Right ventricle myocardium inferior (tissue), 1 donor: Measurements from ENCODE around the gene CFAP46. TPM values are rescaled to one million over a fixed set of nuclear protein-coding genes. Genes with fewer than 3 reads are reported as not detected.
"Not testable (repeated sequence)": the region's sequence is repeated elsewhere in the genome, so short reads cannot be mapped to it uniquely, and the experiment has no call there.

Experiments used
- ATAC-seq: fragments of 200-7000 bp; cut with Tn5 transposase; one replicate; pipeline ENCODE4 v1.9.1; 2020; ENCODE audit warnings: mild to moderate bottlenecking, moderate library complexity
- DNase-seq: peaks from one replicate; pipeline ENCODE4 v3.0.0; 2021; ENCODE audit errors: missing footprints
- intact Hi-C: fragments of 100-400 bp; cut with DNase I; formaldehyde crosslinking; loops from one replicate; pipeline ENCODE4 v1.11.0; 2022
- total RNA-seq: library from RNA; stranded (reverse); fragmentation: NEBNext Ultra II Directional; extraction: Animal tissue kit (Norgen Biotek cat#: 25700); gene quantifications from one replicate; pipeline ENCODE4 v1.2.1, GENCODE V29; 2021
- donor health status: DM: no; HTN: yes; CAD: no; lungs with severe emphysema.

Gene CFAP46
- total RNA-seq, 1 donor from 2014 or later: 0.57 TPM

- no peak for ATAC-seq
- intact Hi-C loops: loop anchor here (10.0 kb wide), 1 partner anchor 131 kb away; no protein-coding TSS in a partner anchor
- no peak for DNase-seq
These were observed 156.5 kb downstream of the CFAP46 start, which contains the start of gene NKX6-2 for GRCh38 chr10:132785723-132786475. Gene NKX6-2, minus strand, starts transcription at chr10:132786147. Its CDS starts 199 bp downstream, at chr10:132785948.

GRCh38 chr10:132784866-132785722, 157.3 kb downstream of the CFAP46 start:
- no peak for ATAC-seq
- intact Hi-C loops: loop anchor here (10.0 kb wide), 1 partner anchor 130 kb away; no protein-coding TSS in a partner anchor
- DNase-seq: no peak

GRCh38 chr10:132783940-132784865, 158.2 kb downstream of the CFAP46 start:
- ATAC-seq (no peak), DNase-seq (no peak)
- intact Hi-C loops: loop anchor here (10.0 kb wide), 1 partner anchor 129 kb away; no protein-coding TSS in a partner anchor

- DNase-seq (no peak), ATAC-seq (no peak)
- intact Hi-C loops: loop anchor here (10.0 kb wide), 1 partner anchor 129 kb away; no protein-coding TSS in a partner anchor
These were observed 159.0 kb downstream of the CFAP46 start for GRCh38 chr10:132783165-132783939.

- DNase-seq: no peak
- intact Hi-C loops: loop anchor here (10.0 kb wide), 1 partner anchor 127 kb away; no protein-coding TSS in a partner anchor
- ATAC-seq: no peak
These were observed 160.8 kb downstream of the CFAP46 start for GRCh38 chr10:132781556-132781955.

GRCh38 chr10:132780356-132780755, 162.0 kb downstream of the CFAP46 start:
- DNase-seq: no peak
- intact Hi-C loops: loop anchor here (10.0 kb wide), 1 partner anchor 126 kb away; no protein-coding TSS in a partner anchor
- no peak for ATAC-seq

- intact Hi-C loops: loop anchor here (10.0 kb wide), 1 partner anchor 125 kb away; no protein-coding TSS in a partner anchor
- DNase-seq (no peak), ATAC-seq (no peak)
These were observed 162.6 kb downstream of the CFAP46 start for GRCh38 chr10:132779549-132780294.

GRCh38 chr10:132777441-132777840, 164.9 kb downstream of the CFAP46 start:
- intact Hi-C loops: no loop called here
- ATAC-seq (no peak), DNase-seq (no peak)

GRCh38 chr10:132776821-132777220, 165.5 kb downstream of the CFAP46 start:
- intact Hi-C loops: no loop called here
- ATAC-seq (no peak), DNase-seq (no peak)

- no peak for ATAC-seq
- DNase-seq: no peak
- intact Hi-C loops: no loop called here
These were observed 166.2 kb downstream of the CFAP46 start for GRCh38 chr10:132776186-132776585.

- DNase-seq (no peak), ATAC-seq (no peak)
- intact Hi-C loops: no loop called here
These were observed 167.2 kb downstream of the CFAP46 start for GRCh38 chr10:132774902-132775863.

GRCh38 chr10:132774181-132774901, 168.0 kb downstream of the CFAP46 start:
- intact Hi-C loops: no loop called here
- DNase-seq: no peak
- ATAC-seq: no peak

- ATAC-seq, intact Hi-C loops, DNase-seq: not testable (repeated sequence)
These were observed 169.6 kb downstream of the CFAP46 start for GRCh38 chr10:132772816-132773215.

- no peak for ATAC-seq
- intact Hi-C loops: no loop called here
- no peak for DNase-seq
These were observed 172.0 kb downstream of the CFAP46 start for GRCh38 chr10:132770061-132771021.
